ENCODE data around the gene ISG20. TPM values are rescaled to one million over a fixed set of nuclear protein-coding genes. Genes with fewer than 3 reads are reported as not detected.

The ISG20 gene
- total and polyA plus RNA-seq, 2 of the 8 experiments (the other 6 are each of a cell fraction or from before 2014, with no cell fraction given), result 2.9 to 5.2 TPM

- no peak overlapping the region for H3K56ac ChIP-seq (replicated peaks; ENCODE audit: insufficient read length, low read depth, low read length)
- H2AK5ac ChIP-seq (ENCODE audit: low read depth, low read length), result no peak overlapping the region
- H3K27ac ChIP-seq (ENCODE audit: low read depth, low read length), result no peak overlapping the region
- H3K9me3 ChIP-seq (ENCODE audit: insufficient read depth in 2 of 2, low read depth in 1 of 2, low read length in 1 of 2), result no peaks in the 10 kb centered on the region
- no peak overlapping the region for H2AFZ ChIP-seq (ENCODE audit: low read length)
- 0 out of 7 replicates have a peak overlapping the region, but pooled peaks of 1 of the 4 experiments have one; percentile 14 for H3K9ac ChIP-seq (replicated peaks in 1 of 4; ENCODE audit: extremely low read depth in 1 of 4, low read depth in 3 of 4, low read length in 3 of 4)
- H3K27me3 ChIP-seq (replicated peaks in 1 of 4; ENCODE audit: control insufficient read depth in 3 of 4, extremely low read depth in 1 of 4, insufficient read depth in 3 of 4, low read length in 3 of 4), result peaks cover 27 to 47% (median 46%) of the 10 kb centered on the region in 4 experiments
- no peak for DNase-seq (ENCODE audit: low read depth in 1 of 2, low spot score in 2 of 2)
- no peak overlapping the region for H2BK12ac ChIP-seq (ENCODE audit: low read depth, low read length)
- H4K5ac ChIP-seq (ENCODE audit: insufficient read length, low read depth, low read length), result no peak overlapping the region
- H3K4me1 ChIP-seq (replicated peaks in 1 of 4; ENCODE audit: control insufficient read depth in 3 of 4, insufficient read depth in 4 of 4, low read length in 3 of 4), result peaks cover 25 to 50% (median 36%) of the 10 kb centered on the region in 4 experiments
- no peak for FAIRE-seq
- H2BK120ac ChIP-seq (replicated peaks; ENCODE audit: low read depth, low read length), result no peak overlapping the region
- no peak overlapping the region for H2BK20ac ChIP-seq (ENCODE audit: low read length)
- POLR2A ChIA-PET (ENCODE audit: partially characterized antibody), result interaction anchor here (1.1 to 4.0 kb wide), 4 partner anchors 13 to 141 kb away, joined by 3 to 21 read pairs (median 6); partner anchors contain the start of genes AEN, ISG20, MRPL46 and MRPS11
- H3K23ac ChIP-seq (ENCODE audit: insufficient read length), result no peak overlapping the region
- H3K14ac ChIP-seq (ENCODE audit: insufficient read length), result no peak overlapping the region
- no peak overlapping the region for H3K4me2 ChIP-seq (ENCODE audit: insufficient read depth in 1 of 2, low read depth in 2 of 2, low read length in 2 of 2)
- H4K20me1 ChIP-seq (replicated peaks in 1 of 2; ENCODE audit: control insufficient read depth in 1 of 2, insufficient read depth in 2 of 2, low read length in 2 of 2), result peaks cover 0 to 5% of the 10 kb centered on the region in 2 experiments
- H3K23me2 ChIP-seq (ENCODE audit: low read depth, low read length), result peaks cover 25% of the 10 kb centered on the region; the same call in 1 of the 2 replicates
- H3K79me1 ChIP-seq (ENCODE audit: low read depth, low read length), result no peaks in the 10 kb centered on the region
- no peak overlapping the region for H3K4me3 ChIP-seq (ENCODE audit: extremely low read depth in 1 of 4, insufficient read depth in 2 of 4, low read depth in 3 of 4, low read length in 4 of 4)
- H2BK15ac ChIP-seq (ENCODE audit: low read length), result no peak overlapping the region
- CTCF ChIA-PET (ENCODE audit: partially characterized antibody), result interaction anchor here (0.5 to 2.4 kb wide), 14 partner anchors 9 to 1004 kb away, joined by 3 to 6 read pairs (median 4); partner anchors contain the start of gene ISG20
- no peak overlapping the region for H4K8ac ChIP-seq (ENCODE audit: extremely low read depth, insufficient read depth, low read length)
- H3K79me2 ChIP-seq (ENCODE audit: control insufficient read depth in 1 of 2, insufficient read depth in 2 of 2, low read length in 2 of 2), result no peaks in the 10 kb centered on the region
- H3K36me3 ChIP-seq (ENCODE audit: control insufficient read depth in 2 of 4, insufficient read depth in 4 of 4, low read length in 3 of 4), result no peaks in the 10 kb centered on the region
- TF ChIP-seq SIN3A (conservative IDR thresholded peaks at IDR 0.05 in 1 of 2, IDR thresholded peaks at IDR 0.05 in 1 of 2; ENCODE audit: low read depth in 1 of 2, low read length in 2 of 2), result no peak
- TF ChIP-seq MAFK (IDR thresholded peaks at IDR 0.05; ENCODE audit: low read depth, low read length), result peak; percentile 68
- TF ChIP-seq BACH1 (IDR thresholded peaks at IDR 0.05; ENCODE audit: low read length), result peak; percentile 54
- TF ChIP-seq HDAC2 (IDR thresholded peaks at IDR 0.05; ENCODE audit: borderline replicate concordance in 1 of 2, low read depth in 2 of 2, low read length in 2 of 2), result no peak
- no peak for TF ChIP-seq CBX8 (IDR thresholded peaks at IDR 0.05; ENCODE audit: borderline replicate concordance, low read depth, low read length)
- H2BK5ac ChIP-seq (ENCODE audit: low read depth, low read length), result no peak overlapping the region
- WGBS, 2 experiments (ENCODE audit: extremely low coverage in 1 of 2, insufficient coverage in 1 of 2, insufficient read length in 1 of 2, insufficient replicate concordance in 2 of 2, low coverage in 1 of 2, low lambda C conversion rate in 2 of 2, missing lambda C conversion rate in 1 of 2), result 86% methylated on average over 4 of the region's 4 CpGs; no CpG with 5 or more reads in 1 of the 2 experiments
- H3K4ac ChIP-seq (replicated peaks; ENCODE audit: insufficient read length, low read depth, low read length), result no peak overlapping the region
- no peak overlapping the region for H3K18ac ChIP-seq (ENCODE audit: extremely low read depth, low read length)
- H4K91ac ChIP-seq (replicated peaks; ENCODE audit: insufficient read length, low read length), result no peak overlapping the region
Observed at GRCh38 chr15:88608607-88609181, 30.1 kb upstream of the ISG20 start.
